ENCODE measurements around the gene LRPAP1.
"Not testable (repeated sequence)": the region's sequence is repeated elsewhere in the genome, so short reads cannot be mapped to it uniquely, and the experiment has no call there.

The LRPAP1 gene

GRCh38 chr4:3514221-3514780, 17.9 kb downstream of the LRPAP1 start:
- no peak overlapping the region for H3K27ac ChIP-seq (ENCODE audit: low read length)
- no peak overlapping the region for H3K4me3 ChIP-seq (ENCODE audit: low read length)
- no peak overlapping the region for H3K9ac ChIP-seq (ENCODE audit: low read depth, low read length)
- H3K27me3 ChIP-seq (ENCODE audit: insufficient read depth, low read length) = no peaks in the 10 kb centered on the region
- peaks cover 80% of the 10 kb centered on the region for H3K36me3 ChIP-seq (ENCODE audit: insufficient read depth, low read depth, low read length)
- H3K9me3 ChIP-seq (ENCODE audit: insufficient read depth, low read depth, low read length) = no peaks in the 10 kb centered on the region
- no peaks in the 10 kb centered on the region for H3K4me1 ChIP-seq (ENCODE audit: insufficient read depth, low read length)

GRCh38 chr4:3513807-3514206, 18.4 kb downstream of the LRPAP1 start:
- Histone ChIP-seq H3K27me3 (ENCODE audit: insufficient read depth, low read length) (no peaks in the 10 kb centered on the region), H3K4me3 (ENCODE audit: low read length) (no peak overlapping the region), H3K27ac (ENCODE audit: low read length) (no peak overlapping the region), H3K9ac (ENCODE audit: low read depth, low read length) (no peak overlapping the region), H3K4me1 (ENCODE audit: insufficient read depth, low read length) (no peaks in the 10 kb centered on the region), H3K36me3 (ENCODE audit: insufficient read depth, low read depth, low read length) (peaks cover 79% of the 10 kb centered on the region), H3K9me3 (ENCODE audit: insufficient read depth, low read depth, low read length) (no peaks in the 10 kb centered on the region)

- no peak overlapping the region for H3K4me3 ChIP-seq (ENCODE audit: low read length)
- no peak overlapping the region for H3K9ac ChIP-seq (ENCODE audit: low read depth, low read length)
- no peaks in the 10 kb centered on the region for H3K27me3 ChIP-seq (ENCODE audit: insufficient read depth, low read length)
- H3K9me3 ChIP-seq (ENCODE audit: insufficient read depth, low read depth, low read length) = no peaks in the 10 kb centered on the region
- H3K4me1 ChIP-seq (ENCODE audit: insufficient read depth, low read length) = no peaks in the 10 kb centered on the region
- peaks cover 79% of the 10 kb centered on the region for H3K36me3 ChIP-seq (ENCODE audit: insufficient read depth, low read depth, low read length)
- H3K27ac ChIP-seq (ENCODE audit: low read length) = no peak overlapping the region
These were observed 19.5 kb downstream of the LRPAP1 start for GRCh38 chr4:3512719-3513118.

- Histone ChIP-seq H3K4me3 (ENCODE audit: low read length) (no peak overlapping the region), H3K4me1 (ENCODE audit: insufficient read depth, low read length) (no peaks in the 10 kb centered on the region), H3K9ac (ENCODE audit: low read depth, low read length) (no peak overlapping the region), H3K9me3 (ENCODE audit: insufficient read depth, low read depth, low read length) (no peaks in the 10 kb centered on the region), H3K27me3 (ENCODE audit: insufficient read depth, low read length) (no peaks in the 10 kb centered on the region), H3K36me3 (ENCODE audit: insufficient read depth, low read depth, low read length) (peaks cover 79% of the 10 kb centered on the region), H3K27ac (ENCODE audit: low read length) (no peak overlapping the region)
These were observed 19.9 kb downstream of the LRPAP1 start for GRCh38 chr4:3512279-3512678.

- H3K36me3 ChIP-seq (ENCODE audit: insufficient read depth, low read depth, low read length) = peaks cover 75% of the 10 kb centered on the region
- not testable (repeated sequence) for H3K4me3 ChIP-seq (ENCODE audit: low read length)
These were observed 20.6 kb downstream of the LRPAP1 start for GRCh38 chr4:3511601-3512000.

GRCh38 chr4:3511187-3511586, 21.0 kb downstream of the LRPAP1 start:
- no peaks in the 10 kb centered on the region for H3K4me1 ChIP-seq (ENCODE audit: insufficient read depth, low read length)
- H3K9ac ChIP-seq (ENCODE audit: low read depth, low read length) = no peak overlapping the region
- no peaks in the 10 kb centered on the region for H3K9me3 ChIP-seq (ENCODE audit: insufficient read depth, low read depth, low read length)
- H3K36me3 ChIP-seq (ENCODE audit: insufficient read depth, low read depth, low read length) = peaks cover 71% of the 10 kb centered on the region
- no peak overlapping the region for H3K4me3 ChIP-seq (ENCODE audit: low read length)
- H3K27me3 ChIP-seq (ENCODE audit: insufficient read depth, low read length) = no peaks in the 10 kb centered on the region
- no peak overlapping the region for H3K27ac ChIP-seq (ENCODE audit: low read length)

More at GRCh38 chr4:3511601-3512000, 20.6 kb downstream of the LRPAP1 start:
- not testable (repeated sequence) for H3K27me3 ChIP-seq (ENCODE audit: insufficient read depth, low read length); H3K4me1 ChIP-seq (ENCODE audit: insufficient read depth, low read length); H3K27ac ChIP-seq (ENCODE audit: low read length); H3K9ac ChIP-seq (ENCODE audit: low read depth, low read length); H3K9me3 ChIP-seq (ENCODE audit: insufficient read depth, low read depth, low read length)

- H3K27ac ChIP-seq (ENCODE audit: low read length) = no peak overlapping the region
- no peaks in the 10 kb centered on the region for H3K4me1 ChIP-seq (ENCODE audit: insufficient read depth, low read length)
- peaks cover 73% of the 10 kb centered on the region for H3K36me3 ChIP-seq (ENCODE audit: insufficient read depth, low read depth, low read length)
- H3K27me3 ChIP-seq (ENCODE audit: insufficient read depth, low read length) = no peaks in the 10 kb centered on the region
- H3K9ac ChIP-seq (ENCODE audit: low read depth, low read length) = no peak overlapping the region
- H3K4me3 ChIP-seq (ENCODE audit: low read length) = no peak overlapping the region
- H3K9me3 ChIP-seq (ENCODE audit: insufficient read depth, low read depth, low read length) = no peaks in the 10 kb centered on the region
These were observed 21.7 kb downstream of the LRPAP1 start for GRCh38 chr4:3510481-3510880.

GRCh38 chr4:3508542-3508941, 23.7 kb downstream of the LRPAP1 start:
- no peak overlapping the region for H3K9ac ChIP-seq (ENCODE audit: low read depth, low read length)
- H3K36me3 ChIP-seq (ENCODE audit: insufficient read depth, low read depth, low read length) = peaks cover 66% of the 10 kb centered on the region
- H3K27me3 ChIP-seq (ENCODE audit: insufficient read depth, low read length) = peaks cover 6% of the 10 kb centered on the region; the same call in 1 of the 2 replicates
- H3K4me3 ChIP-seq (ENCODE audit: low read length) = no peak overlapping the region
- no peaks in the 10 kb centered on the region for H3K4me1 ChIP-seq (ENCODE audit: insufficient read depth, low read length)
- no peaks in the 10 kb centered on the region for H3K9me3 ChIP-seq (ENCODE audit: insufficient read depth, low read depth, low read length)
- H3K27ac ChIP-seq (ENCODE audit: low read length) = no peak overlapping the region

GRCh38 chr4:3505231-3505630, 27.0 kb downstream of the LRPAP1 start:
- peaks cover 15% of the 10 kb centered on the region; the same call in 1 of the 2 replicates for H3K27me3 ChIP-seq (ENCODE audit: insufficient read depth, low read length)
- peaks cover 42% of the 10 kb centered on the region for H3K36me3 ChIP-seq (ENCODE audit: insufficient read depth, low read depth, low read length)
- H3K9ac ChIP-seq (ENCODE audit: low read depth, low read length) = no peak overlapping the region
- H3K4me1 ChIP-seq (ENCODE audit: insufficient read depth, low read length) = no peaks in the 10 kb centered on the region
- no peaks in the 10 kb centered on the region for H3K9me3 ChIP-seq (ENCODE audit: insufficient read depth, low read depth, low read length)
- H3K27ac ChIP-seq (ENCODE audit: low read length) = no peak overlapping the region
- no peak overlapping the region for H3K4me3 ChIP-seq (ENCODE audit: low read length)

- Histone ChIP-seq H3K4me1 (ENCODE audit: insufficient read depth, low read length) (no peaks in the 10 kb centered on the region), H3K4me3 (ENCODE audit: low read length) (no peak overlapping the region), H3K27me3 (ENCODE audit: insufficient read depth, low read length) (peaks cover 29% of the 10 kb centered on the region; the same call in 1 of the 2 replicates), H3K27ac (ENCODE audit: low read length) (no peak overlapping the region), H3K9ac (ENCODE audit: low read depth, low read length) (no peak overlapping the region), H3K36me3 (ENCODE audit: insufficient read depth, low read depth, low read length) (peaks cover 24% of the 10 kb centered on the region), H3K9me3 (ENCODE audit: insufficient read depth, low read depth, low read length) (no peaks in the 10 kb centered on the region)
These were observed 29.0 kb downstream of the LRPAP1 start for GRCh38 chr4:3502941-3503936.

GRCh38 chr4:3501825-3502425, 30.3 kb downstream of the LRPAP1 start:
- Histone ChIP-seq H3K27ac (ENCODE audit: low read length) (no peak overlapping the region), H3K27me3 (ENCODE audit: insufficient read depth, low read length) (peaks cover 42% of the 10 kb centered on the region; the same call in 1 of the 2 replicates), H3K9me3 (ENCODE audit: insufficient read depth, low read depth, low read length) (no peaks in the 10 kb centered on the region), H3K9ac (ENCODE audit: low read depth, low read length) (no peak overlapping the region), H3K4me1 (ENCODE audit: insufficient read depth, low read length) (no peaks in the 10 kb centered on the region), H3K4me3 (ENCODE audit: low read length) (no peak overlapping the region), H3K36me3 (ENCODE audit: insufficient read depth, low read depth, low read length) (peaks cover 14% of the 10 kb centered on the region)

All from iPS-20b (cell line).